Dendritic cell treated with granulocyte-macrophage colony-stimulating factor and Interleukin-4, amounts not matched to agents 40 ng/mL and 50 ng/mL, for 4 days (primary cell): Measurements from ENCODE around the gene PACRG.

Source experiments
- H3K27ac Mint-ChIP-seq: one replicate; pipeline ENCODE4 v1.8.0; 2022; ENCODE audit warnings: mild to moderate bottlenecking, mixed read lengths
- H3K27me3 Mint-ChIP-seq: one replicate; pipeline ENCODE4 v1.8.0; 2022; ENCODE audit warnings: mild to moderate bottlenecking, mixed read lengths
- H3K36me3 Mint-ChIP-seq: one replicate; pipeline ENCODE4 v1.8.0; 2022; ENCODE audit warnings: low read depth, mixed read lengths
- H3K4me1 Mint-ChIP-seq: one replicate; pipeline ENCODE4 v1.8.0; 2022; ENCODE audit warnings: low read depth, mixed read lengths
- H3K4me3 Mint-ChIP-seq: one replicate; pipeline ENCODE4 v1.8.0; 2022; ENCODE audit warnings: mild to moderate bottlenecking, moderate library complexity, mixed read lengths
- H3K9me3 Mint-ChIP-seq: one replicate; pipeline ENCODE4 v1.8.0; 2022; ENCODE audit warnings: mixed read lengths
- intact Hi-C: fragments of 100-400 bp; cut with micrococcal nuclease; formaldehyde crosslinking; loops from one replicate; pipeline ENCODE4 v1.15.0; 2022

Gene PACRG

GRCh38 chr6:163099621-163100171 lies 371.9 kb downstream of the PACRG start:
- Mint-ChIP-seq H3K27ac (no peak overlapping the region), H3K36me3 (no peaks in the 10 kb centered on the region), H3K9me3 (peaks cover 31% of the 10 kb centered on the region), H3K4me3 (no peak overlapping the region), H3K4me1 (no peaks in the 10 kb centered on the region), H3K27me3 (no peaks in the 10 kb centered on the region)
- intact Hi-C loops, result no loop called here

GRCh38 chr6:163100259-163100658 lies 372.5 kb downstream of the PACRG start:
- Mint-ChIP-seq H3K27ac (no peak overlapping the region), H3K4me1 (no peaks in the 10 kb centered on the region), H3K27me3 (no peaks in the 10 kb centered on the region), H3K36me3 (no peaks in the 10 kb centered on the region), H3K9me3 (peaks cover 31% of the 10 kb centered on the region), H3K4me3 (no peak overlapping the region)
- intact Hi-C loops, result no loop called here

DNA sequence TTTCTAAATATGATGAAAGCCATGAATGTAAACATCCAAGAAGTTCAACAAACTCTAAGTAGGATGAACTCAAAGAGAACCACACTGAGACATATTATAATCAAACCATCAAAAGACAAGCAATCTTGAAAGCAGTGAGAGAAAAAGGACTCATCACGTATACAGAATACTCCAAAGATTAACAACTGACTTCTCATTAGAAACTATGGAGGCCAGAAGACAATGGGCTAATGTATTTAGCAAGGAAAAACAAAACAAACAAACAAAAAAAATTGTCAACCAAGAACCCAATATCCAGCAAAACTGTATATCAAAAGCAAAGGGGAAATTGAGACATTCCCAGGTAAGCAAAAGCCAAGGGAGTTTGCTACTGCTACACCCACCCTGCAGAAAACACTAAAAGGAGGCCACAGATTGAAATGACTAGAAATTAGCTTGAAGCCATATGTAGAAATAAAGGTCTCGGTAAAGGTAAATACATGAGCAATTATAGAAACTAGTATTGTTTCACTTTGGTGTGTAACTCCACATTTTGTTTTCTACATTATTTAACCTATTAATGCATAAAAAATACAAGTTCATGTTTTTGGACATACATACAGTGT lies 385.7 kb downstream of the PACRG start:
- Mint-ChIP-seq H3K4me3 (no peak overlapping the region), H3K27me3 (no peaks in the 10 kb centered on the region), H3K4me1 (no peaks in the 10 kb centered on the region), H3K36me3 (no peaks in the 10 kb centered on the region), H3K27ac (no peak overlapping the region), H3K9me3 (peaks cover 48% of the 10 kb centered on the region)
- intact Hi-C loops, result no loop called here

DNA sequence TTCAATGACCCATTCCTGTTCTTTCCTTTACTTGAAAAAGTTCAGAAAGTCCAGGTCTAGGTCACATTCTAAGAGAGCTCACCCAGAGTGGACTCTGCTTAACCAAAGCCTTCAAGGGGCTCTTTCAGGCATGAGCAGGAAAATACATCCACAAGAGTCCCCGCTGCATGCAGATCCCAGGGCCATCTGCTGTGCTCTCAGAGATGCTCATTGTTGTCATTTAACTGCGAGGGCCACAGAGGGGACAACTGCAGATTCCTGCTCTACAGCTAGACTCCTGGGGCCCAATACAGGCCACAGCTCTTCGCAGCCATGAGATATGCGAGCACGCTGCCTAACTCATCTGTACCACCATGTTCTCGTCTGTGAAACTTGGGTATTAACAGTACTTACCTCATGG lies 391.2 kb downstream of the PACRG start:
- Mint-ChIP-seq H3K4me1 (no peaks in the 10 kb centered on the region), H3K4me3 (no peak overlapping the region), H3K9me3 (peaks cover 41% of the 10 kb centered on the region), H3K27me3 (no peaks in the 10 kb centered on the region), H3K27ac (no peak overlapping the region), H3K36me3 (no peaks in the 10 kb centered on the region)
- intact Hi-C loops, result no loop called here

DNA sequence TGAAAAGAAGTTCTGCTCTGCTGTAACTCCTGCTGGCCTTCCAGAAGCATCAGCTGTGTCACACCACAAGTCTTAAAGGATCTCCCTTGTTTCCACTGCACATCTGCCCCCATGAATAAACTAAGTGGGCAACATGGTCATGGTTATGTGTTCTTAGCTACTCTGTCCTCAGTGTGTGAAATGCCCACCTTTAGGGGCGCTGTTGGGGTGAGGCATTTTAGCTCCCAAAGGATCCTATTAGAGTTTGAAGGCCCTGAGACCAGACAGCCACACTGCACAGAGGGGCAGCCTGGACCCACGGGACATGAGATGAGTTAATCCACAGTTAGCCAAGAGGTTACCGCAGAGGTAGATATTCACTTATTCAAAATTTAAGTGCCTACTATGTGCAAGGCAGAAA lies 392.4 kb downstream of the PACRG start:
- Mint-ChIP-seq H3K27ac (no peak overlapping the region), H3K4me3 (no peak overlapping the region), H3K4me1 (no peaks in the 10 kb centered on the region), H3K36me3 (no peaks in the 10 kb centered on the region), H3K9me3 (peaks cover 35% of the 10 kb centered on the region), H3K27me3 (no peaks in the 10 kb centered on the region)
- intact Hi-C loops, result no loop called here

GRCh38 chr6:163121270-163121669 lies 393.5 kb downstream of the PACRG start:
- H3K9me3 Mint-ChIP-seq, result peaks cover 25% of the 10 kb centered on the region
- no peak overlapping the region for H3K4me3 Mint-ChIP-seq
- no peaks in the 10 kb centered on the region for H3K36me3 Mint-ChIP-seq
- intact Hi-C loops, result no loop called here
- H3K4me1 Mint-ChIP-seq, result no peaks in the 10 kb centered on the region
- no peak overlapping the region for H3K27ac Mint-ChIP-seq
- H3K27me3 Mint-ChIP-seq, result no peaks in the 10 kb centered on the region

DNA sequence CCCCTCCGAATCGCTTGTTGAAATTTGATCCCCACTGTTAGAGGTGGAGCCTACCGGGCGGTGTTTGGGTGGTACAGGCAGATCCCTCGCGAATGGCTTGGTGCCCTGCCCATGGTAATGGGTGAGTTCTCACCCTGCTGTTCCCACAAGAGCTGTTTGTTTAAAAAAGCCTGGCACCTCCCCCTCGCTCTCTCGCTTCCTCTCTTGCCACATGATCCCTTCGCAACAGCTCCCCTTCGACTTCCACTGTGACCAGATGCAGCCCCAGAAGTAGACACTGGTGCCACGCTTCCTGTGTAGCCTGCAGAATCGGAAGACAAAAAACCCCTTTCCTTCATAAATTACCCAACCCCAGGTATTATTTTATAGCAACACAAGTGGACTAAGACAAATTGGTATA lies 394.6 kb downstream of the PACRG start:
- Mint-ChIP-seq H3K9me3 (peaks cover 18% of the 10 kb centered on the region), H3K36me3 (no peaks in the 10 kb centered on the region), H3K4me3 (no peak overlapping the region), H3K27ac (no peak overlapping the region), H3K27me3 (no peaks in the 10 kb centered on the region), H3K4me1 (no peaks in the 10 kb centered on the region)
- intact Hi-C loops, result no loop called here

DNA sequence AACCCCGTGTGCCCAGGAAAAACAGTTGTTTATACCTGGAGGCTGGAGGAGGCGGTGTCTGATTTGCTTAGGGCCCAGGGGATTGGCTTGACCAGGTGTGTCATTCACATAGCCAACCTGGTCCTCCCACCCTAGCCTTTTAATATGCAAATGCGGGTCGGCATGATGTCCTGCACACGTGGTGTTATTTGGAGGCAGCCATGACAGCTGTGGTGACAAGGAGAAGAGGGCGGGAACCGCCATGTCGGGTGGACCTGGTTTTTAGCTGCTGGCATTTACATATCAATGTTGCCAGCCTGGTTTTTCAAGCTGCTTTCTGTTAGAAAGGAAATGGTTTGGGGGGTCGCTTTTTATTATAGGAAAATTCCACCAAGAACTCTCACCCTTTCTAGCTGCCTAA lies 395.3 kb downstream of the PACRG start:
- Mint-ChIP-seq H3K9me3 (peaks cover 18% of the 10 kb centered on the region), H3K27me3 (no peaks in the 10 kb centered on the region), H3K27ac (no peak overlapping the region), H3K36me3 (no peaks in the 10 kb centered on the region), H3K4me1 (no peaks in the 10 kb centered on the region), H3K4me3 (no peak overlapping the region)
- intact Hi-C loops, result no loop called here

DNA sequence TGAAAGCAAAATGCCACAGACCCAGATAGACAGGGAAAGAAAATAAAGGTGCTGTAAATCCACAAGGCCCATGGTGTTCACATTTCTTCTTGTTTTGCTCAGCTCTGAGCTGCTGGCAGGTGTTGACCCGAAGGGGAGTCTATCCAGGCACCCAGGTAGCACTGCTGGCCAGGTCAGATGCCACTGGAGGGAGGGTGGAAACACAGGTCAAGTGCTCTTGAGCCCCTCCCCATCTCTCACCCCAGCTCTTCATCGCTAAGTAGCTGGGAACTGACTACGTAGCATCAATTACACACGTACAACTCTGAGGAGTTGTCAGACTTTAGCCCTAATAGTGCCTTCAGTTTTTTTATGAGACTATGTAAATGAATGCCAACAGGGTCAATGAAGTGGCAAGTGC lies 399.0 kb downstream of the PACRG start:
- Mint-ChIP-seq H3K9me3 (peaks cover 18% of the 10 kb centered on the region), H3K27ac (no peak overlapping the region), H3K4me3 (no peak overlapping the region), H3K27me3 (no peaks in the 10 kb centered on the region), H3K4me1 (no peaks in the 10 kb centered on the region), H3K36me3 (no peaks in the 10 kb centered on the region)
- intact Hi-C loops, result no loop called here

DNA sequence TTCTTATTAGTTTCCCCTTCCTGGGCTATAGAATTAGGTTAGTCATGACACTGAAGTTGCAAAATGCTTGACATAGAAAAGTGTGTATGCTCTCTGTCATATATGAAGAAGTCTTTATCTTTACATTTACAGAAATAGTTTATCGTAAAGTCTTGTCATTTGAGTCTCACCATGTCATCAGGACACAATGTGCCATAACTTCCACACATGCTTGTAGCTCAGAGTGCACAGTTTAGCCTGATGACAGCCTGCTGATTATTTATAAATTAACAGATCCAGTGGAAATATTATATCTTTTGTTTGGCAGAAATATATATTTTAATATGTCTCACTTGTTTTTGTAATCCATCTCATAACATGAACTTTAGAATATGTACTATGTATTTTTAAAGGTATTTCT lies 399.8 kb downstream of the PACRG start:
- H3K27me3 Mint-ChIP-seq, result no peaks in the 10 kb centered on the region
- H3K4me1 Mint-ChIP-seq, result no peaks in the 10 kb centered on the region
- intact Hi-C loops, result no loop called here
- H3K27ac Mint-ChIP-seq, result no peak overlapping the region
- no peak overlapping the region for H3K4me3 Mint-ChIP-seq
- H3K9me3 Mint-ChIP-seq, result peaks cover 12% of the 10 kb centered on the region
- no peaks in the 10 kb centered on the region for H3K36me3 Mint-ChIP-seq

GRCh38 chr6:163128324-163128723 lies 400.6 kb downstream of the PACRG start:
- Mint-ChIP-seq H3K4me3 (no peak overlapping the region), H3K27ac (no peak overlapping the region), H3K27me3 (no peaks in the 10 kb centered on the region), H3K4me1 (no peaks in the 10 kb centered on the region), H3K9me3 (peaks cover 4% of the 10 kb centered on the region), H3K36me3 (no peaks in the 10 kb centered on the region)
- intact Hi-C loops, result no loop called here

- no peaks in the 10 kb centered on the region for H3K36me3 Mint-ChIP-seq
- intact Hi-C loops, result no loop called here
- H3K27ac Mint-ChIP-seq, result no peak overlapping the region
- H3K4me3 Mint-ChIP-seq, result no peak overlapping the region
- H3K27me3 Mint-ChIP-seq, result no peaks in the 10 kb centered on the region
- no peaks in the 10 kb centered on the region for H3K9me3 Mint-ChIP-seq
- no peaks in the 10 kb centered on the region for H3K4me1 Mint-ChIP-seq
Measured at GRCh38 chr6:163132050-163132750, 404.4 kb downstream of the PACRG start.

- Mint-ChIP-seq H3K4me1 (no peaks in the 10 kb centered on the region), H3K27me3 (no peaks in the 10 kb centered on the region), H3K9me3 (no peaks in the 10 kb centered on the region), H3K4me3 (no peak overlapping the region), H3K36me3 (no peaks in the 10 kb centered on the region), H3K27ac (no peak overlapping the region)
- intact Hi-C loops, result no loop called here
Measured at GRCh38 chr6:163133017-163133416, 405.2 kb downstream of the PACRG start.

- H3K9me3 Mint-ChIP-seq, result no peaks in the 10 kb centered on the region
- H3K36me3 Mint-ChIP-seq, result no peaks in the 10 kb centered on the region
- no peaks in the 10 kb centered on the region for H3K27me3 Mint-ChIP-seq
- H3K4me3 Mint-ChIP-seq, result no peak overlapping the region
- no peak overlapping the region for H3K27ac Mint-ChIP-seq
- no peaks in the 10 kb centered on the region for H3K4me1 Mint-ChIP-seq
- intact Hi-C loops, result no loop called here
Measured at GRCh38 chr6:163133691-163134090, 405.9 kb downstream of the PACRG start.
